Left lobe of liver (tissue), 2 donors: ENCODE measurements around the gene TPCN2. TPM values are rescaled to one million over a fixed set of nuclear protein-coding genes. Genes with fewer than 3 reads are reported as not detected.

ENCODE experiments used
- ATAC-seq: fragments of 200-7000 bp; cut with Tn5 transposase; one replicate; pipeline ENCODE4 v1.9.1; 2020; ENCODE audit warnings: mild to moderate bottlenecking, moderate library complexity
- DNase-seq: peaks from one replicate; pipeline ENCODE4 v3.0.0-alpha.2; 2020; ENCODE audit warnings: low spot score
- total RNA-seq: library from RNA; stranded (reverse); gene quantifications from one replicate; pipeline ENCODE4 v1.2.1, GENCODE V29; 2021
- donor health status: DM: no; HTN: no; CAD: no; lungs with moderate emphysema.
- donor health status: DM: no; HTN: yes; CAD: no.

The TPCN2 gene
- total RNA-seq, 1 donor from 2014 or later: 35.0 TPM

- ATAC-seq (peak; percentile 0), DNase-seq (no peak)
Measured at GRCh38 chr11:69054397-69055211, 5.9 kb downstream of the TPCN2 start.

GRCh38 chr11:69055212-69055586, 6.5 kb downstream of the TPCN2 start:
- DNase-seq (peak; percentile 90), ATAC-seq (peak; percentile 63)

GRCh38 chr11:69055598-69056516, 7.1 kb downstream of the TPCN2 start:
- ATAC-seq: peak; percentile 57

GRCh38 chr11:69057236-69057635, 8.5 kb downstream of the TPCN2 start:
- DNase-seq: no peak
- no peak for ATAC-seq

More at GRCh38 chr11:69055598-69056516, 7.1 kb downstream of the TPCN2 start:
- peak; percentile 68 for DNase-seq

GRCh38 chr11:69057801-69058200, 9.1 kb downstream of the TPCN2 start:
- no peak for DNase-seq
- no peak for ATAC-seq

GRCh38 chr11:69058511-69059270, 10.0 kb downstream of the TPCN2 start:
- ATAC-seq: no peak
- no peak for DNase-seq

GRCh38 chr11:69059429-69059828, 10.7 kb downstream of the TPCN2 start:
- DNase-seq (no peak), ATAC-seq (no peak)

GRCh38 chr11:69059985-69060384, 11.3 kb downstream of the TPCN2 start:
- no peak for ATAC-seq
- DNase-seq: no peak

- ATAC-seq: no peak
- DNase-seq: no peak
Measured at GRCh38 chr11:69060806-69061712, 12.3 kb downstream of the TPCN2 start.

- ATAC-seq: no peak
- no peak for DNase-seq
Measured at GRCh38 chr11:69061713-69062053, 13.0 kb downstream of the TPCN2 start.

GRCh38 chr11:69062169-69062855, 13.6 kb downstream of the TPCN2 start:
- DNase-seq: no peak
- no peak for ATAC-seq

- no peak for DNase-seq
- no peak for ATAC-seq
Measured at GRCh38 chr11:69062873-69063651, 14.3 kb downstream of the TPCN2 start.

- DNase-seq (no peak), ATAC-seq (no peak)
Measured at GRCh38 chr11:69063652-69064260, 15.0 kb downstream of the TPCN2 start.

- ATAC-seq: no peak
- DNase-seq: no peak
Measured at GRCh38 chr11:69064394-69064957, 15.7 kb downstream of the TPCN2 start.

GRCh38 chr11:69065147-69065710, 16.5 kb downstream of the TPCN2 start:
- ATAC-seq (peak; percentile 16), DNase-seq (no peak)

- peak; percentile 12 for ATAC-seq
- no peak for DNase-seq
Measured at GRCh38 chr11:69066122-69067112, 17.7 kb downstream of the TPCN2 start.
